ENCODE results near the gene ATP2B1.

The ATP2B1 gene

GRCh38 chr12:89576572-89577220 lies 131.9 kb downstream of the ATP2B1 start:
- TF ChIP-seq, protein P1, sequence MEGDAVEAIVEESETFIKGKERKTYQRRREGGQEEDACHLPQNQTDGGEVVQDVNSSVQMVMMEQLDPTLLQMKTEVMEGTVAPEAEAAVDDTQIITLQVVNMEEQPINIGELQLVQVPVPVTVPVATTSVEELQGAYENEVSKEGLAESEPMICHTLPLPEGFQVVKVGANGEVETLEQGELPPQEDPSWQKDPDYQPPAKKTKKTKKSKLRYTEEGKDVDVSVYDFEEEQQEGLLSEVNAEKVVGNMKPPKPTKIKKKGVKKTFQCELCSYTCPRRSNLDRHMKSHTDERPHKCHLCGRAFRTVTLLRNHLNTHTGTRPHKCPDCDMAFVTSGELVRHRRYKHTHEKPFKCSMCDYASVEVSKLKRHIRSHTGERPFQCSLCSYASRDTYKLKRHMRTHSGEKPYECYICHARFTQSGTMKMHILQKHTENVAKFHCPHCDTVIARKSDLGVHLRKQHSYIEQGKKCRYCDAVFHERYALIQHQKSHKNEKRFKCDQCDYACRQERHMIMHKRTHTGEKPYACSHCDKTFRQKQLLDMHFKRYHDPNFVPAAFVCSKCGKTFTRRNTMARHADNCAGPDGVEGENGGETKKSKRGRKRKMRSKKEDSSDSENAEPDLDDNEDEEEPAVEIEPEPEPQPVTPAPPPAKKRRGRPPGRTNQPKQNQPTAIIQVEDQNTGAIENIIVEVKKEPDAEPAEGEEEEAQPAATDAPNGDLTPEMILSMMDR (IDR thresholded peaks at IDR 0.05; ENCODE audit: poor library complexity, severe bottlenecking): no peak
- H3K27me3 ChIP-seq (ENCODE audit: insufficient read depth, poor library complexity, severe bottlenecking): no peaks in the 10 kb centered on the region
- ATAC-seq (ENCODE audit: low read depth): no peak

GRCh38 chr12:89575374-89575773 lies 133.3 kb downstream of the ATP2B1 start:
- H3K4me3 ChIP-seq (ENCODE audit: severe bottlenecking): no peak overlapping the region
- no peaks in the 10 kb centered on the region for H3K9me3 ChIP-seq (ENCODE audit: severe bottlenecking)
- no peaks in the 10 kb centered on the region for H3K27me3 ChIP-seq (ENCODE audit: insufficient read depth, poor library complexity, severe bottlenecking)
- ATAC-seq (ENCODE audit: low read depth) (no peak), DNase-seq (ENCODE audit: low spot score) (no peak)
- no peaks in the 10 kb centered on the region for H3K4me1 ChIP-seq (ENCODE audit: insufficient read depth, poor library complexity, severe bottlenecking)
- no peaks in the 10 kb centered on the region for H3K36me3 ChIP-seq (ENCODE audit: low read depth)
- TF ChIP-seq, protein P1 (IDR thresholded peaks at IDR 0.05; ENCODE audit: poor library complexity, severe bottlenecking): no peak
- H3K27ac ChIP-seq (ENCODE audit: poor library complexity, severe bottlenecking): no peak overlapping the region

More at GRCh38 chr12:89576572-89577220, 131.9 kb downstream of the ATP2B1 start:
- H3K4me1 ChIP-seq (ENCODE audit: insufficient read depth, poor library complexity, severe bottlenecking): no peaks in the 10 kb centered on the region
- H3K36me3 ChIP-seq (ENCODE audit: low read depth): no peaks in the 10 kb centered on the region
- no peaks in the 10 kb centered on the region for H3K9me3 ChIP-seq (ENCODE audit: severe bottlenecking)
- DNase-seq (ENCODE audit: low spot score): no peak
- H3K27ac ChIP-seq (ENCODE audit: poor library complexity, severe bottlenecking): no peak overlapping the region
- H3K4me3 ChIP-seq (ENCODE audit: severe bottlenecking): no peak overlapping the region

GRCh38 chr12:89574736-89575208 lies 133.9 kb downstream of the ATP2B1 start:
- no peaks in the 10 kb centered on the region for H3K9me3 ChIP-seq (ENCODE audit: severe bottlenecking)
- H3K27ac ChIP-seq (ENCODE audit: poor library complexity, severe bottlenecking): no peak overlapping the region
- no peak for DNase-seq (ENCODE audit: low spot score)
- no peak overlapping the region for H3K4me3 ChIP-seq (ENCODE audit: severe bottlenecking)
- H3K36me3 ChIP-seq (ENCODE audit: low read depth): no peaks in the 10 kb centered on the region
- ATAC-seq (ENCODE audit: low read depth): no peak
- no peaks in the 10 kb centered on the region for H3K4me1 ChIP-seq (ENCODE audit: insufficient read depth, poor library complexity, severe bottlenecking)
- TF ChIP-seq, protein P1 (IDR thresholded peaks at IDR 0.05; ENCODE audit: poor library complexity, severe bottlenecking): no peak
- no peaks in the 10 kb centered on the region for H3K27me3 ChIP-seq (ENCODE audit: insufficient read depth, poor library complexity, severe bottlenecking)

DNA sequence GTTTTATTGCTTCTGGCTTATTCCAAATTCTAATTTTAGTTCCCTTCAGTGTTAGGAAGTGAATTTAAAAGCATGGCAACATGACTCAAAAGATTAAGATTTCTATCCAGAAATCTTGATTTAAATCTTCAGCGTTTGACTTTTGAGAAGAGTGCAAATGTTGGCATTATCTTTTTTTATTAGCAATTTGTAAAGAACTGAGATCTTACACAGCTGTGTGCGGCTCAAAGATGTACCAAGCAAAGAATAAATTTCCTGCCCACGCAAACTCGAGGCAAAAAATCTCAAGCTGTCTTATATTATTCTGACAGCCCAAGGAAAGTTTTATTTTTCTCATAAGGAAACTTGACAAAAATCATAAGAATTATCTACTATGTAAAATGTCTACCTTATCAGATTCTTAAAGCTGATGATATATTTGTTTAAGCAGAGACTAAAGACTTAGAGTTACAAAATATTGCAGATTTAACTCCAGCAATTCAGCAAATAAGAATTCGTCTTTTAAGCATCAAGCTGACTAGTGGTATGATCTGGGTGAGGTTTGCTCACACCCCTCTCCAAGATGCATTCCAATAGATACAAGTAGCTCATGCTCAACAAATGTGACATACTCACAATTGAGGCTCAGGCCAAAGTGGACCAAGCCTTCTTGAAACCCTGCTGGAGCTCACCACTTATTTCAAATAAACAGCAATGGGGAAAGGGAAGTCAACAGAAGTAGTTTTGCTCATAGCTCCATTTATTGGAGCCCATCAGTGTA lies 135.4 kb downstream of the ATP2B1 start:
- TF ChIP-seq, protein P1 (IDR thresholded peaks at IDR 0.05; ENCODE audit: poor library complexity, severe bottlenecking): no peak
- DNase-seq (ENCODE audit: low spot score) (no peak), ATAC-seq (ENCODE audit: low read depth) (no peak)
- Histone ChIP-seq H3K4me3 (ENCODE audit: severe bottlenecking) (no peak overlapping the region), H3K27ac (ENCODE audit: poor library complexity, severe bottlenecking) (no peak overlapping the region), H3K4me1 (ENCODE audit: insufficient read depth, poor library complexity, severe bottlenecking) (no peaks in the 10 kb centered on the region), H3K36me3 (ENCODE audit: low read depth) (no peaks in the 10 kb centered on the region), H3K27me3 (ENCODE audit: insufficient read depth, poor library complexity, severe bottlenecking) (no peaks in the 10 kb centered on the region), H3K9me3 (ENCODE audit: severe bottlenecking) (no peaks in the 10 kb centered on the region)

Data from RWPE2 (cell line).